OCI-LY3 (cell line): ENCODE data around the gene APOF.

Experiments used
- EZH2phosphoT487 ChIP-seq: fragments of 200-600 bp; shearing (Covaris generic); IDR thresholded peaks from 2 replicates; pipeline ENCODE4 v1.6.1; 2018; ENCODE audit warnings: antibody characterized with exemption, mixed run types, low read depth
- TF ChIP-seq, protein P1 (sequence below): fragments of 200-600, 300-600 bp; sonication (generic); IDR thresholded peaks from 2 replicates; pipeline ENCODE4 v1.5.1; 2014; ENCODE audit warnings: antibody characterized with exemption, low read length, low read depth

DNA sequence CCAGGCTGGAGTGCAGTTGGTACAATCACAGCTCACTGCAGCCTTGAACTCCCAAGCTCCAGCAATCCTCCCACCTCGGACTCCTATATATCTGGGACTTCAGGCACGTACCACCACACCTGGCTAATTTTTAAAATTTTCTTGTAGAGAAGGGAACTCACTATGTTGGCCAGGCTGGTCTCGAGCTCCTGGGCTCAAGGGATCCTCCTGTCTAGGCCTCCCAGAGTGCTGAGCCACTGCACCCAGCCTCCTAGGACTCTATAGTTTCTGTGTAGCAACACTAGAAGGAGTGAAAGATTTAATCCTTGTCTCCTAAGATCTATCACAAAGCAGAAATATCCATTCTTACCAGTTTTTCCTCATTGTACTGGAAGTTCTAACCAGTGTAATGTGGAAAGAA, 4.3 kb upstream of the APOF start:
- TF ChIP-seq EZH2phosphoT487: no peak
- TF ChIP-seq, protein P1, sequence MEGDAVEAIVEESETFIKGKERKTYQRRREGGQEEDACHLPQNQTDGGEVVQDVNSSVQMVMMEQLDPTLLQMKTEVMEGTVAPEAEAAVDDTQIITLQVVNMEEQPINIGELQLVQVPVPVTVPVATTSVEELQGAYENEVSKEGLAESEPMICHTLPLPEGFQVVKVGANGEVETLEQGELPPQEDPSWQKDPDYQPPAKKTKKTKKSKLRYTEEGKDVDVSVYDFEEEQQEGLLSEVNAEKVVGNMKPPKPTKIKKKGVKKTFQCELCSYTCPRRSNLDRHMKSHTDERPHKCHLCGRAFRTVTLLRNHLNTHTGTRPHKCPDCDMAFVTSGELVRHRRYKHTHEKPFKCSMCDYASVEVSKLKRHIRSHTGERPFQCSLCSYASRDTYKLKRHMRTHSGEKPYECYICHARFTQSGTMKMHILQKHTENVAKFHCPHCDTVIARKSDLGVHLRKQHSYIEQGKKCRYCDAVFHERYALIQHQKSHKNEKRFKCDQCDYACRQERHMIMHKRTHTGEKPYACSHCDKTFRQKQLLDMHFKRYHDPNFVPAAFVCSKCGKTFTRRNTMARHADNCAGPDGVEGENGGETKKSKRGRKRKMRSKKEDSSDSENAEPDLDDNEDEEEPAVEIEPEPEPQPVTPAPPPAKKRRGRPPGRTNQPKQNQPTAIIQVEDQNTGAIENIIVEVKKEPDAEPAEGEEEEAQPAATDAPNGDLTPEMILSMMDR: no peak
